UCSD-AML1 (cell line): ENCODE measurements around the gene ZNF329.
A peak's percentile ranks its signal among the peaks of the same experiment; 100 is the strongest.
"Not testable (repeated sequence)": the region's sequence is repeated elsewhere in the genome, so short reads cannot be mapped to it uniquely, and the experiment has no call there.

Experiments
- DNase-seq: peaks from one replicate; lab custom pipeline; 2025; ENCODE audit not compliant: unreplicated experiment; lab: John Stamatoyannopoulos, UW

Gene ZNF329

GRCh38 chr19:58150328-58150921 is at the start of gene ZNF329:
Gene ZNF329, minus strand, starts transcription at chr19:58150789. Its CDS starts 21,286 bp downstream, at chr19:58129503.
- peak; percentile 87 for DNase-seq

- DNase-seq: no peak
Measured at GRCh38 chr19:58196901-58197616, 46.5 kb upstream of the ZNF329 start.

- no peak for DNase-seq
Measured at GRCh38 chr19:58183817-58184215, 33.2 kb upstream of the ZNF329 start.

GRCh38 chr19:58182989-58183816 is 32.6 kb upstream of the ZNF329 start, which contains the start of gene ZNF274:
Gene ZNF274, plus strand, starts transcription at chr19:58183061. Its CDS starts 905 bp downstream, at chr19:58183966.
- peak; percentile 92 for DNase-seq

- DNase-seq: peak; percentile 94
Measured at GRCh38 chr19:58182577-58182988, 32.0 kb upstream of the ZNF329 start.

GRCh38 chr19:58181902-58182576 is 31.4 kb upstream of the ZNF329 start:
- DNase-seq: peak; percentile 52

GRCh38 chr19:58170860-58171259 is 20.3 kb upstream of the ZNF329 start:
- no peak for DNase-seq

- DNase-seq: no peak
Measured at GRCh38 chr19:58166708-58167280, 16.2 kb upstream of the ZNF329 start.

GRCh38 chr19:58166268-58166667 is 15.7 kb upstream of the ZNF329 start:
- no peak for DNase-seq

GRCh38 chr19:58157045-58157728 is 6.6 kb upstream of the ZNF329 start:
- no peak for DNase-seq

- DNase-seq: peak; percentile 95
Measured at GRCh38 chr19:58154679-58155648, 4.4 kb upstream of the ZNF329 start.

- peak; percentile 16 for DNase-seq
Measured at GRCh38 chr19:58154287-58154678, 3.7 kb upstream of the ZNF329 start.

- DNase-seq: no peak
Measured at GRCh38 chr19:58153386-58153785, 2.8 kb upstream of the ZNF329 start.

GRCh38 chr19:58147475-58147874 is 3.1 kb downstream of the ZNF329 start:
- not testable (repeated sequence) for DNase-seq

- DNase-seq: no peak
Measured at GRCh38 chr19:58145849-58146248, 4.7 kb downstream of the ZNF329 start.

- no peak for DNase-seq
Measured at GRCh38 chr19:58134244-58134643, 16.3 kb downstream of the ZNF329 start.

- no peak for DNase-seq
Measured at GRCh38 chr19:58129284-58129683, 21.3 kb downstream of the ZNF329 start.

- no peak for DNase-seq
Measured at GRCh38 chr19:58128041-58128685, 22.4 kb downstream of the ZNF329 start.

- no peak for DNase-seq
Measured at GRCh38 chr19:58123354-58123753, 27.2 kb downstream of the ZNF329 start.
